Left lung (tissue), 10 donors: ENCODE results near the gene CDH19. TPM values are rescaled to one million over a fixed set of nuclear protein-coding genes. Genes with fewer than 3 reads are reported as not detected.

Source experiments
- ATAC-seq: fragments of 200-7000 bp; cut with Tn5 transposase; one replicate; pipeline ENCODE4 v1.9.1; 2020; ENCODE audit warnings: moderate library complexity
- DNase-seq, 4 donors: peaks; one replicate each; pipeline ENCODE4 v3.0.0-alpha.2; 2013 to 2020
- H3K27ac ChIP-seq, 2 donors: fragments of 200-600 bp; sonication (generic) in 1 of 2; one replicate each; pipeline versions ENCODE4 v1.5.0 to v1.8.0; 2020 to 2021
- H3K27me3 ChIP-seq, 2 donors: fragments of 200-600 bp; sonication (generic) in 1 of 2; one replicate each; pipeline versions ENCODE4 v1.5.0 to v1.8.0; 2020 to 2021
- H3K36me3 ChIP-seq, 2 donors: fragments of 200-600 bp; sonication (generic) in 1 of 2; one replicate each; pipeline versions ENCODE4 v1.5.0 to v1.8.0; 2020 to 2021
- H3K4me1 ChIP-seq, 2 donors: fragments of 200-600 bp; one replicate each; pipeline ENCODE4 v1.8.0; 2021
- H3K4me3 ChIP-seq, 2 donors: fragments of 200-600 bp; sonication (generic) in 1 of 2; one replicate each; pipeline versions ENCODE4 v1.5.0 to v1.8.0; 2020 to 2021; ENCODE audit warnings: mild to moderate bottlenecking in 1 of 2
- H3K9me3 ChIP-seq, 2 donors: fragments of 200-600 bp; sonication (generic) in 1 of 2; one replicate each; pipeline versions ENCODE4 v1.5.0 to v1.8.0; 2020 to 2021
- CTCF ChIP-seq, 2 donors: fragments of 200-600 bp; sonication (generic) in 1 of 2; IDR thresholded peaks; one replicate each; pipeline versions ENCODE4 v1.5.0 to v1.8.0; 2021; ENCODE audit warnings: antibody characterized with exemption in 2 of 2
- intact Hi-C, 2 donors: fragments of 100-400 bp; cut with DNase I; formaldehyde crosslinking; loops; one replicate each; pipeline versions ENCODE4 v1.11.2 to v1.14.2; 2022
- polyA plus RNA-seq, 6 donors: library from polyadenylated mRNA; unstranded; fragments of 120-200 nt; gene quantifications; one replicate each; pipeline ENCODE4 v1.2.1, GENCODE V29; 2013; ENCODE audit not compliant: insufficient read length in 6 of 6
- total RNA-seq, 2 donors: library from RNA; stranded (reverse); fragmentation: NEBNext Ultra II Directional; extraction: Animal tissue kit (Norgen Biotek cat#: 25700); gene quantifications; one replicate each; pipeline ENCODE4 v1.2.1, GENCODE V29; 2021
- donor health status: DM: no; HTN: yes; CAD: no.
- donor health status: DM: no; HTN: no; CAD: no.

The CDH19 gene
- total and polyA plus RNA-seq, 8 donors = 0.07 to 0.85 (median 0.33) TPM

- intact Hi-C loops = no loop called here
- DNase-seq (no peak), ATAC-seq (no peak)
- no peaks in the 10 kb centered on the region for H3K36me3 ChIP-seq
- H3K4me3 ChIP-seq = no peak overlapping the region
- H3K9me3 ChIP-seq = no peaks in the 10 kb centered on the region
- H3K27me3 ChIP-seq = no peaks in the 10 kb centered on the region
- H3K27ac ChIP-seq = no peak overlapping the region
- no peak for TF ChIP-seq CTCF (IDR thresholded peaks at IDR 0.05)
- no peaks in the 10 kb centered on the region for H3K4me1 ChIP-seq
These were observed 45.1 kb downstream of the CDH19 start for GRCh38 chr18:66558773-66559172.

GRCh38 chr18:66557091-66557490 is 46.8 kb downstream of the CDH19 start:
- no peak for DNase-seq
- H3K36me3 ChIP-seq = no peaks in the 10 kb centered on the region
- ATAC-seq = no peak
- no peak overlapping the region for H3K4me3 ChIP-seq
- H3K9me3 ChIP-seq = no peaks in the 10 kb centered on the region
- TF ChIP-seq CTCF (IDR thresholded peaks at IDR 0.05) = no peak
- no peaks in the 10 kb centered on the region for H3K4me1 ChIP-seq
- no peaks in the 10 kb centered on the region for H3K27me3 ChIP-seq
- no peak overlapping the region for H3K27ac ChIP-seq
- intact Hi-C loops = no loop called here

GRCh38 chr18:66555585-66555984 is 48.3 kb downstream of the CDH19 start:
- no peak overlapping the region for H3K4me3 ChIP-seq
- H3K4me1 ChIP-seq = no peaks in the 10 kb centered on the region
- H3K9me3 ChIP-seq = no peaks in the 10 kb centered on the region
- ATAC-seq = no peak
- H3K27ac ChIP-seq = no peak overlapping the region
- intact Hi-C loops = no loop called here
- no peak for DNase-seq
- no peaks in the 10 kb centered on the region for H3K36me3 ChIP-seq
- no peaks in the 10 kb centered on the region for H3K27me3 ChIP-seq
- no peak for TF ChIP-seq CTCF (IDR thresholded peaks at IDR 0.05)

- intact Hi-C loops = no loop called here
- Histone ChIP-seq H3K36me3 (no peaks in the 10 kb centered on the region), H3K4me3 (no peak overlapping the region), H3K9me3 (no peaks in the 10 kb centered on the region), H3K27ac (no peak overlapping the region), H3K4me1 (no peaks in the 10 kb centered on the region), H3K27me3 (no peaks in the 10 kb centered on the region)
- ATAC-seq (no peak), DNase-seq (no peak)
- TF ChIP-seq CTCF (IDR thresholded peaks at IDR 0.05) = no peak
These were observed 50.1 kb downstream of the CDH19 start for GRCh38 chr18:66553824-66554223.

- H3K27me3 ChIP-seq = no peaks in the 10 kb centered on the region
- no peak for DNase-seq
- no peak for TF ChIP-seq CTCF (IDR thresholded peaks at IDR 0.05)
These were observed 53.5 kb downstream of the CDH19 start for GRCh38 chr18:66550366-66550765.

More at GRCh38 chr18:66550366-66550765, 53.5 kb downstream of the CDH19 start:
- no peak overlapping the region for H3K4me3 ChIP-seq
- no peaks in the 10 kb centered on the region for H3K36me3 ChIP-seq
- no peaks in the 10 kb centered on the region for H3K9me3 ChIP-seq
- ATAC-seq = no peak
- H3K27ac ChIP-seq = no peak overlapping the region
- H3K4me1 ChIP-seq = no peaks in the 10 kb centered on the region
- intact Hi-C loops = no loop called here
